T-helper 22 cell (primary cell): Measurements from ENCODE around the gene CCL11.
"Not testable (repeated sequence)": the region's sequence is repeated elsewhere in the genome, so short reads cannot be mapped to it uniquely, and the experiment has no call there.

Source experiments
- DNase-seq: peaks from one replicate; pipeline ENCODE4 v3.0.0-alpha.2; 2020; ENCODE audit warnings: low read depth

CCL11 gene

GRCh38 chr17:34307110-34307509 lies 21.6 kb downstream of the CCL11 start:
- no peak for DNase-seq

- DNase-seq, result no peak
These were observed 22.8 kb downstream of the CCL11 start for GRCh38 chr17:34308371-34308770.

- no peak for DNase-seq
These were observed 25.7 kb downstream of the CCL11 start for GRCh38 chr17:34311291-34311690.

DNA sequence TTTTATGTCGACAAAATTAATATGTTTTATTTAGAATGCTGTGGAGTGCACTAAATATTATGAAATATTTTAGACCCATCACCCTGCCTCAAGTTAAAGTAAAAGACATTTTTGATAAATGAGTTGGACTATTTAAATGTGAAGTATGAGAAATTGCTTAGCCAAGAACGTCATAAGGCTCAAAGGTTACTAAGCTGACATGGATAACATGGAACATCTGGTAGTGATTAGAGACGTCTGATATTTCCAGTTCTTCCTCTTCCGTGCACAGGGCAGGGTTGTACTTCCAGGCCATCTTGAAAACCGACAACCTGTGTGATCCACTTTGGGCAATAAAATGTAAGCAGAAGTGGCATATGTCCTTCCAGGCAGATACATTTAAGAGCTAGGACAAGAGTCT lies 26.5 kb downstream of the CCL11 start:
- no peak for DNase-seq

DNA sequence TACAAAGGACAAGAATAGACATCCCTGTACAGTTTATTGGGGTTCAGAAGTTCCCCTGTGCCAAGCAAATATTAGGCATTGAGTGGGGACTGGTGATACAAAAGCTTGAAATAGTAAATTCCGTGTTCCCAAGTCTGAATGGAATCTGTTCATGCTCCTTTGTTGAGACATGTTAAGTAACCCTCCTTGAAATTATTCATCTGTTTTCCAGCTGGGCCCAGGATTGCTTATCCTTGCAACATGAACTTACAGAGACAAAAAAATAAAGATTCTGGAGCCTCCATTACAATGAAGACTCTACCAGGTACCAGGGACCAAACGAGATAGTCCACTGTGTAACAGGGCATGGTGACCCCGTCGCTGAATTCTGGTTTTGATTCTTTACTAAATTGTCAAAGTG lies 27.6 kb downstream of the CCL11 start:
- DNase-seq, result no peak

GRCh38 chr17:34314279-34314678 lies 28.7 kb downstream of the CCL11 start:
- no peak for DNase-seq

GRCh38 chr17:34318474-34318873 lies 32.9 kb downstream of the CCL11 start:
- DNase-seq, result no peak

- DNase-seq, result no peak
These were observed 33.5 kb downstream of the CCL11 start, which contains the start of gene CCL8 for GRCh38 chr17:34319039-34319483. TSS of gene CCL8 (plus strand) at chr17:34319435. CDS start at chr17:34319502, 67 bp downstream.

DNA sequence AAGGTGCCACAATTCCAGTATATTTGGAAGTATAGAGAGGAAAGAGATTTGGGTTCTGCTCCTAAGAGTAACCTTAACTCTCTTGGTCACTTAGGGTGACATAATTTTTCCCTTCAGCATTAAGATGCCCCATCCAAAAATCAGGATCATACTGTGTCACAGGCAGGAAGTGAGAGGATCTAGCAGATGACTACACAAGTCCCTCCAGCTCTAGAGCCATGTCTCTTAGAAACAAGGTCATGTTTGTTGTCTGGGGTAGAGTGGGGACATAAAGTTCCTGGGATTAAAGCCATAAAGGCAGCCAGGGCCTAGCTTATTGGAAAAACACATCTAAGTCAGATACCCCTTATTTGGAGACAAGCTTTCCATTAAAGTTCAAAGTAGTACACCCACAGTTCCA lies 36.4 kb downstream of the CCL11 start:
- no peak for DNase-seq

- DNase-seq, result not testable (repeated sequence)
These were observed 42.0 kb downstream of the CCL11 start for GRCh38 chr17:34327580-34327979.

GRCh38 chr17:34337701-34338100 lies 52.2 kb downstream of the CCL11 start:
- no peak for DNase-seq
